ENCODE measurements around the gene PCDHB13. TPM values are rescaled to one million over a fixed set of nuclear protein-coding genes. Genes with fewer than 3 reads are reported as not detected.
"Not testable (repeated sequence)": the region's sequence is repeated elsewhere in the genome, so short reads cannot be mapped to it uniquely, and the experiment has no call there.

Gene PCDHB13
- polyA plus RNA-seq (2013, experiment 1 of 2; ENCODE audit: insufficient read length), result 0.57 TPM
- polyA plus RNA-seq (2013, experiment 2 of 2; ENCODE audit: insufficient read length), result 0.63 TPM

DNA sequence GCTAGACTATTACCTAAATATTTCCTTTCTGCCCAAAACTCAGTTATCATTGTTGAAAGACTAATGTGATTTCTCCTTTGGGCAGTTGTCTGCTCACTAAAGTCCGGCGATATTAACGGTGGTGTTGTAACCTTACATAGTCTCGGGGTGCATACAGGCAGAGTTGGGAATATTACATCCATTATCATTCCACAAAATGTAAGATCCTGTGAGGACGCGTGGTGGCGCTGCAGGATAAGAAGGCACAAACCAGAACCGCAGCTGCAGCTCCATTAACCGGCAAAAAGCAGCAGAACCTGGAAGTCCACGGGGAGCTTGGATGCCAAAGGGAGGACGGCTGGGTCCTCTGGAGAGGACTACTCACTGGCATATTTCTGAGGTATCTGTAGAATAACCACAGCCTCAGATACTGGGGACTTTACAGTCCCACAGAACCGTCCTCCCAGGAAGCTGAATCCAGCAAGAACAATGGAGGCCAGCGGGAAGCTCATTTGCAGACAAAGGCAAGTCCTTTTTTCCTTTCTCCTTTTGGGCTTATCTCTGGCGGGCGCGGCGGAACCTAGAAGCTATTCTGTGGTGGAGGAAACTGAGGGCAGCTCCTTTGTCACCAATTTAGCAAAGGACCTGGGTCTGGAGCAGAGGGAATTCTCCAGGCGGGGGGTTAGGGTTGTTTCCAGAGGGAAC, at the start of gene PCDHB13:
TSS of gene PCDHB13 (plus strand) at position 264 of the 684 bp plus-strand sequence. CDS start at position 469, 205 bp downstream.
- DNase-seq, result peak; percentile 9

DNA sequence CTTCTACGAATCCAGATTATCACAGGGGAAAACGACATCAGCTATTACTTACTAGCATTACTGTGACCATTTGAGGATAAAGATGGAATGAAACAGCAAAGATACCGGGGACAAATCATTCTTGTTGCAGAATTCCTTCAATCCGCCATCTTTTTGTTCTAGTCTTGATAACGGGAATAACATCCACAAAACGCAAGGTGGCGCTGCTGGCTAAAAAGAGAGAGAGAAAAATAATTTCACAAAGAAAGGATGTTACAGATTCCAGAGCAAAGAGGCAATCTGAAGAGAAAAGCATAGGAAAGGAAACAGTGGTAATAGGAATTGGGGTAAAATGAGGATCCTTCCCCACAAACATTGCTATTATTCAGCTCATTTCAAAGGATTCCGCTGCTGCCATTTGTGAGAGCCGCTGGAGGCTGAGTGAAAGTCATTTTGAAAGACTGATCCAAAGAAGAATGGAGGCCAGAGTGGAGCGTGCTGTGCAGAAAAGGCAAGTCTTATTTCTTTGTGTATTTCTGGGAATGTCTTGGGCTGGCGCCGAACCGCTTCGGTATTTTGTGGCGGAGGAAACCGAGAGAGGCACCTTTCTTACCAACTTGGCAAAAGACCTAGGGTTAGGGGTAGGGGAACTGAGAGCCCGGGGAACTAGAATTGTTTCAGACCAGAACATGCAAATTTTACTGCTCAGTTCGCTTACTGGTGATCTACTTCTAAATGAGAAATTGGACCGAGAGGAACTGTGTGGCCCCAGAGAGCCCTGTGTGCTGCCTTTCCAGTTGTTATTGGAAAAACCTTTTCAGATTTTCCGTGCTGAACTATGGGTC, 41.1 kb upstream of the PCDHB13 start, which contains the start of gene PCDHB7:
TSS of gene PCDHB7 (plus strand) at position 264 of the 824 bp plus-strand sequence. CDS start at position 456, 192 bp downstream.
- DNase-seq, result peak; percentile 31

DNA sequence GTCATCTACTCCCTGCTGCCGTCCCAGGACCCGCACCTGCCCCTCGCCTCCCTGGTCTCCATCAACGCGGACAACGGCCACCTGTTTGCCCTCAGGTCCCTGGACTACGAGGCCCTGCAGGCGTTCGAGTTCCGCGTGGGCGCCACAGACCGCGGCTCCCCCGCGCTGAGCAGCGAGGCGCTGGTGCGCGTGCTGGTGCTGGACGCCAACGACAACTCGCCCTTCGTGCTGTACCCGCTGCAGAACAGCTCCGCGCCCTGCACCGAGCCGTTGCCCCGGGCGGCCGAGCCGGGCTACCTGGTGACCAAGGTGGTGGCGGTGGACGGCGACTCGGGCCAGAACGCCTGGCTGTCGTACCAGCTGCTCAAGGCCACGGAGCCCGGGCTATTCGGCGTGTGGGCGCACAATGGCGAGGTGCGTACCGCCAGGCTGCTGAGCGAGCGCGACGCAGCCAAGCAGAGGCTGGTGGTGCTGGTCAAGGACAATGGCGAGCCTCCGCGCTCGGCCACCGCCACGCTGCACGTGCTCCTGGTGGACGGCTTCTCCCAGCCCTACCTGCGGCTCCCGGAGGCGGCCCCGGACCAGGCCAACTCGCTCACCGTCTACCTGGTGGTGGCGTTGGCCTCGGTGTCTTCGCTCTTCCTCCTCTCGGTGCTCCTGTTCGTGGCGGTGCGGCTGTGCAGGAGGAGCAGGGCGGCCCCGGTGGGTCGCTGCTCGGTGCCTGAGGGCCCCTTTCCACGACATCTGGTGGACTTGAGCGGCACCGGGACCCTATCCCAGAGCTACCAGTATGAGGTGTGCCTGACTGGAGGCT, 39.2 kb upstream of the PCDHB13 start:
- not testable (repeated sequence) for DNase-seq

DNA sequence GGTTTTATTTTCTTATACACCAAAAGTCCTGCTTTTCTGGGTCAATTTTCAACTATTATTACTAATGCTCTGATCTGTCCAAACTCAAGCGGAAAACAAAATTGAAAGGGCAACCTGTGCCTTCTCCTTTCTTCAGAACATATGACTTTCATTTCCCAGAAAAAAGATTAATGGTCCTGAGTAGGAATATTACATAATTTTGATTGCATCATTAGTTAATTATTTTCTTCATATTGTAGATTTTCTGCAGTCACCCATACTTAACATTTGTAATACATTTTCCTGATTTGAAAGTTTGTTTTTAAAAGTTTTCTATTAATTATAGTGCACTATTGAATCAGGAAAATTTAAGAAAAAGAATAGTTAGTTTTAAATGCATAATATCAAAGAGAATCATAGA, 37.8 kb upstream of the PCDHB13 start:
- DNase-seq, result no peak

DNA sequence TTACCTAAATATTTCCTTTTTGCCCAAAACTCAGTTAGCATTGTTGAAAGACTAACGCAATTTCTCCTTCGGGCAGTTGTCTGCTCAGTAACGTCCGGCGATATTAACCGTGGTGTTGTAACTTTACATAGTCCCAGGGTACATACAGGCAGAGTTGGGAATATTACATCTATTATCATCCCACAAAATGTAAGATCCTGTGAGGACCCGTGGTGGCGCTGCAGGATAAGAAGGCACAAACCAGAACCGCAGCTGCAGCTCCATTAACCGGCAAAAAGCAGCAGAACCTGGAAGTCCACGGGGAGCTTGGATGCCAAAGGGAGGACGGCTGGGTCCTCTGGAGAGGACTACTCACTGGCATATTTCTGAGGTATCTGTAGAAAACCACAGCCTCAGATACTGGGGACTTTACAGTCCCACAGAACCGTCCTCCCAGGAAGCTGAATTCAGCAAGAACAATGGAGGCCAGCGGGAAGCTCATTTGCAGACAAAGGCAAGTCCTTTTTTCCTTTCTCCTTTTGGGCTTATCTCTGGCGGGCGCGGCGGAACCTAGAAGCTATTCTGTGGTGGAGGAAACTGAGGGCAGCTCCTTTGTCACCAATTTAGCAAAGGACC, 36.0 kb upstream of the PCDHB13 start, which contains the start of gene PCDHB8:
TSS of gene PCDHB8 (plus strand) at position 214 of the 615 bp plus-strand sequence. CDS start at position 459, 245 bp downstream.
- not testable (repeated sequence) for DNase-seq

DNA sequence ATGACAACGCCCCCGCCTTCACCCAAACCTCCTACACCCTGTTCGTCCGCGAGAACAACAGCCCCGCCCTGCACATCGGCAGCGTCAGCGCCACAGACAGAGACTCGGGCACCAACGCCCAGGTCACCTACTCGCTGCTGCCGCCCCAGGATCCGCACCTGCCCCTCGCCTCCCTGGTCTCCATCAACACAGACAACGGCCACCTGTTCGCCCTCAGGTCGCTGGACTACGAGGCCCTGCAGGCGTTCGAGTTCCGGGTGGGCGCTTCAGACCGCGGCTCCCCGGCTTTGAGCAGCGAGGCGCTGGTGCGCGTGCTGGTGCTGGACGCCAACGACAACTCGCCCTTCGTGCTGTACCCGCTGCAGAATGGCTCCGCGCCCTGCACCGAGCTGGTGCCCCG, 34.3 kb upstream of the PCDHB13 start:
- not testable (repeated sequence) for DNase-seq

DNA sequence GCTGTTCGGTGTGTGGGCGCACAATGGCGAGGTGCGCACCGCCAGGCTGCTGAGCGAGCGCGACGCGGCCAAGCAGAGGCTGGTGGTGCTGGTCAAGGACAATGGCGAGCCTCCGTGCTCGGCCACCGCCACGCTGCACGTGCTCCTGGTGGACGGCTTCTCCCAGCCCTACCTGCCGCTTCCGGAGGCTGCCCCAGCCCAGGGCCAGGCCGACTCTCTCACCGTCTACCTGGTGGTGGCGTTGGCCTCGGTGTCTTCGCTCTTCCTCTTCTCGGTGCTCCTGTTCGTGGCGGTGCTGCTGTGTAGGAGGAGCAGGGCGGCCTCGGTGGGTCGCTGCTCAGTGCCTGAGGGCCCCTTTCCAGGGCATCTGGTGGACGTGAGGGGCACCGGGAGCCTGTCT, 33.8 kb upstream of the PCDHB13 start:
- DNase-seq, result not testable (repeated sequence)

DNA sequence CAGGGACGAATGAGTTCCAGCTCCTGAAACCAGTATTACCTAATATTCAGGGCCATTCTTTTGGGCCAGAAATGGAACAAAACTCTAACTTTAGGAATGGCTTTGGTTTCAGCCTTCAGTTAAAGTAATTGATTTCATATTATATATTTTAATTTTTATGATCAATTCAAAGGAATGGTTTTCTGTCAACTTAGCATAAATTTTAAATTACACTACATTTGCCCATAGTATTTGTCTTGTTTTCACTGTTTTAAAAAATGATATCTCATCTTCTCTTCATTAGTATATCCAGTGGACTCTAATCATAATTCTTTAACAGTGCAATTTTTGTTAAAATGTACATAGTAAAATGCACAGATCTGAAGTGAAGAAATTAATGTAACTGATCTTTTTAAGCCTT, 33.4 kb upstream of the PCDHB13 start:
- DNase-seq, result no peak

DNA sequence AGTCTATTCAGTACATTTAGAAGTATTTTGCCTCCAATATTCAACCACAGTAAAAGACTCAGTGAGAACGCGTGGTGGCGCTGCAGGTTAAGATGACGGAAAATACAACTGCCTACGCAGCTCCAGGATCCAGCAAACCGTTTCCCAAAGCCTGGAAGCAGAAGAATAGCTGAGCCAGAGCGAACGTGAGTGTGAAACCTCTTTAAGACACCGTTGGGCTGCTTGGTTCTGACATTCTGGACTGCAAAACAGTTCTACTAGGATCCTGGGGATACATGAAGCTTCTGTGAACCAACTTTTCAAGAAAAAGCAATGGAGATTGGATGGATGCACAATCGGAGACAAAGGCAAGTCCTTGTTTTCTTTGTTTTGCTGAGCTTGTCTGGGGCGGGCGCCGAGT, 31.5 kb upstream of the PCDHB13 start, which contains the start of gene PCDHB16:
TSS of gene PCDHB16 (plus strand) at position 140 of the 400 bp plus-strand sequence. CDS start at position 313, 173 bp downstream.
- peak; percentile 25 for DNase-seq

DNA sequence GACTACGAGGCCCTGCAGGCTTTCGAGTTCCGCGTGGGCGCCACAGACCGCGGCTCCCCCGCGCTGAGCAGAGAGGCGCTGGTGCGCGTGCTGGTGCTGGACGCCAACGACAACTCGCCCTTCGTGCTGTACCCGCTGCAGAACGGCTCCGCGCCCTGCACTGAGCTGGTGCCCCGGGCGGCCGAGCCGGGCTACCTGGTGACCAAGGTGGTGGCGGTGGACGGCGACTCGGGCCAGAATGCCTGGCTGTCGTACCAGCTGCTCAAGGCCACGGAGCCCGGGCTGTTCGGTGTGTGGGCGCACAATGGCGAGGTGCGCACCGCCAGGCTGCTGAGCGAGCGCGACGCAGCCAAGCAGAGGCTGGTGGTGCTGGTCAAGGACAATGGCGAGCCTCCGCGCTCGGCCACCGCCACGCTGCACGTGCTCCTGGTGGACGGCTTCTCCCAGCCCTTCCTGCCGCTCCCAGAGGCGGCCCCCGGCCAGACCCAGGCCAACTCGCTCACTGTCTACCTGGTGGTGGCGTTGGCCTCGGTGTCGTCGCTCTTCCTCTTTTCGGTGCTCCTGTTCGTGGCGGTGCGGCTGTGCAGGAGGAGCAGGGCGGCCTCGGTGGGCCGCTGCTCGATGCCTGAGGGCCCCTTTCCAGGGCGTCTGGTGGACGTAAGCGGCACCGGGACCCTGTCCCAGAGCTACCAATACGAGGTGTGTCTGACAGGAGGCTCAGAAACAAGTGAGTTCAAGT, 29.4 kb upstream of the PCDHB13 start:
- DNase-seq, result not testable (repeated sequence)

DNA sequence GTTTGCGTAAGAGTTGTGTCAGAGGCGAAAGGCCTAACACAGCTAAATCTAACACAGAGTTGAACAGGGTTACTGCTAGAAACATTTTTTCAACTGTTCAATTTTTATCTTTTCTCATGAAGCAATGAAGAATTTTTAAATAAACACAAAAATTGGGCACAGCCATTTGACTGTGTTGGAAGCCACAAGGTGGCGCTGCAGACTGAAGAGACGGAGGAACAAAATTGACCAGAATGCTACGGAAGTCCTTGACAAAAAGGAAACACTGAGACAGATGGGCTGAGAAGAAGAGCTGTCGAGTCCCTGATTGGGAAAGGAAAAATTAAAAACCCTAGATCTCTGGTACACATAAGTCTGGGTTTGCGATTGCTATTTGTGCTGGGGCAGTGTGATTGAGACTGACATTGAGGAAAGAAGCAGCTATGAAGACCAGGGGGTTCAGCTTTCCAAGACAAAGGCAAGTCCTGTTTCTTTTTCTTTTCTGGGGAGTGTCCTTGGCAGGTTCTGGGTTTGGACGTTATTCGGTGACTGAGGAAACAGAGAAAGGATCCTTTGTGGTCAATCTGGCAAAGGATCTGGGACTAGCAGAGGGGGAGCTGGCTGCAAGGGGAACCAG, 26.7 kb upstream of the PCDHB13 start, which contains the start of gene PCDHB9:
TSS of gene PCDHB9 (plus strand) at position 265 of the 616 bp plus-strand sequence. CDS start at position 423, 158 bp downstream.
- peak; percentile 7 for DNase-seq

DNA sequence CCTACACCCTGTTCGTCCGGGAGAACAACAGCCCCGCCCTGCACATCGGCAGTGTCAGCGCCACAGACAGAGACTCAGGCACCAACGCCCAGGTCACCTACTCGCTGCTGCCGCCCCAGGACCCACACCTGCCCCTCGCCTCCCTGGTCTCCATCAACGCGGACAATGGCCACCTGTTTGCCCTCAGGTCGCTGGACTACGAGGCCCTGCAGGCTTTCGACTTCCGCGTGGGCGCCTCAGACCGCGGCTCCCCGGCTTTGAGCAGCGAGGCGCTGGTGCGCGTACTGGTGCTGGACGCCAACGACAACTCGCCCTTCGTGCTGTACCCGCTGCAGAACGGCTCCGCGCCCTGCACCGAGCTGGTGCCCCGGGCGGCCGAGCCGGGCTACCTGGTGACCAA, 25.0 kb upstream of the PCDHB13 start:
- DNase-seq, result not testable (repeated sequence)

DNA sequence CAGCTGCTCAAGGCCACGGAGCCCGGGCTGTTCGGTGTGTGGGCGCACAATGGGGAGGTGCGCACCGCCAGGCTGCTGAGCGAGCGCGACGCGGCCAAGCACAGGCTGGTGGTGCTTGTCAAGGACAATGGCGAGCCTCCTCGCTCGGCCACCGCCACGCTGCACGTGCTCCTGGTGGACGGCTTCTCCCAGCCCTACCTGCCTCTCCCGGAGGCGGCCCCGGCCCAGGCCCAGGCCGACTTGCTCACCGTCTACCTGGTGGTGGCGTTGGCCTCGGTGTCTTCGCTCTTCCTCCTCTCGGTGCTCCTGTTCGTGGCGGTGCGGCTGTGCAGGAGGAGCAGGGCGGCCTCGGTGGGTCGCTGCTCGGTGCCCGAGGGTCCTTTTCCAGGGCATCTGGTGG, 24.6 kb upstream of the PCDHB13 start:
- DNase-seq, result not testable (repeated sequence)

DNA sequence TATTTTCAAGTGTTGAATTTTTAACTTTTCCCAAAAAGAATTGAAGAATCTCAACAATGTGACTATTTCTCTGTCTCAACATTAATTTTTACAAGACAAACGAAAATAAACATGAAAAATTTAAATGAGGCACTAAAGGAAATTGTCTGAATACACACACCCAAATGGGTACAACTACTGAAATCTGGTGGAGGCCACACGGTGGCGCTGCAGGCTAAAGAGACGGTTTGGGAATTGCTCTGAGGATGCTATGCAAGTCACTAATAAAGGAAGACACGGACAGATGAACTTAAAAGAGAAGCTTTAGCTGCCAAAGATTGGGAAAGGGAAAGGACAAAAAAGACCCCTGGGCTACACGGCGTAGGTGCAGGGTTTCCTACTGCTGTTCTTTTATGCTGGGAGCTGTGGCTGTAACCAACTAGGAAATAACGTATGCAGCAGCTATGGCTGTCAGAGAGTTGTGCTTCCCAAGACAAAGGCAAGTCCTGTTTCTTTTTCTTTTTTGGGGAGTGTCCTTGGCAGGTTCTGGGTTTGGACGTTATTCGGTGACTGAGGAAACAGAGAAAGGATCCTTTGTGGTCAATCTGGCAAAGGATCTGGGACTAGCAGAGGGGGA, 21.5 kb upstream of the PCDHB13 start, which contains the start of gene PCDHB10:
TSS of gene PCDHB10 (plus strand) at position 244 of the 616 bp plus-strand sequence. CDS start at position 444, 200 bp downstream.
- peak; percentile 7 for DNase-seq

DNA sequence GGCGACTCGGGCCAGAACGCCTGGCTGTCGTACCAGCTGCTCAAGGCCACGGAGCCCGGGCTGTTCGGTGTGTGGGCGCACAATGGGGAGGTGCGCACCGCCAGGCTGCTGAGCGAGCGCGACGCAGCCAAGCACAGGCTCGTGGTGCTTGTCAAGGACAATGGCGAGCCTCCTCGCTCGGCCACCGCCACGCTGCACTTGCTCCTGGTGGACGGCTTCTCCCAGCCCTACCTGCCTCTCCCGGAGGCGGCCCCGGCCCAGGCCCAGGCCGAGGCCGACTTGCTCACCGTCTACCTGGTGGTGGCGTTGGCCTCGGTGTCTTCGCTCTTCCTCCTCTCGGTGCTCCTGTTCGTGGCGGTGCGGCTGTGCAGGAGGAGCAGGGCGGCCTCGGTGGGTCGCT, 19.4 kb upstream of the PCDHB13 start:
- DNase-seq, result not testable (repeated sequence)

DNA sequence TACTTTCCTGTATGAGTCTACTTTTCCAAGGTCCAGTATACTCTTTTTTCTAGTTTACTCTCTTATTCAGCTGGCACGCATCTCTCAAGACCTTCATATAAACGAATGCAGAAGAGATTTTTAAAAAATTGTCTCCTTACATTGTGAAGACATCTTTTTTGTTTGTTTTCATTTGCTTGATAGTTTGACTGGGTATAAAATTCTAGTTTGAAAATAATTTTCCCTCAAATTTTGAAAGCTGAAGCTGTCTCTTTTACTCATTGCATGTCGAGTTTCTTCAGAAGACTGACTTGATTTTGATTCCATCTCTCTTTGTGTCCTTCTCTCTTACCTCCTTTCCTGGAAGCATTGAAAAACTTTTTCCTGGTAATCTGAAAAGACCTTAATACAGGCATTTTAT, 17.4 kb upstream of the PCDHB13 start:
- no peak for DNase-seq

DNA sequence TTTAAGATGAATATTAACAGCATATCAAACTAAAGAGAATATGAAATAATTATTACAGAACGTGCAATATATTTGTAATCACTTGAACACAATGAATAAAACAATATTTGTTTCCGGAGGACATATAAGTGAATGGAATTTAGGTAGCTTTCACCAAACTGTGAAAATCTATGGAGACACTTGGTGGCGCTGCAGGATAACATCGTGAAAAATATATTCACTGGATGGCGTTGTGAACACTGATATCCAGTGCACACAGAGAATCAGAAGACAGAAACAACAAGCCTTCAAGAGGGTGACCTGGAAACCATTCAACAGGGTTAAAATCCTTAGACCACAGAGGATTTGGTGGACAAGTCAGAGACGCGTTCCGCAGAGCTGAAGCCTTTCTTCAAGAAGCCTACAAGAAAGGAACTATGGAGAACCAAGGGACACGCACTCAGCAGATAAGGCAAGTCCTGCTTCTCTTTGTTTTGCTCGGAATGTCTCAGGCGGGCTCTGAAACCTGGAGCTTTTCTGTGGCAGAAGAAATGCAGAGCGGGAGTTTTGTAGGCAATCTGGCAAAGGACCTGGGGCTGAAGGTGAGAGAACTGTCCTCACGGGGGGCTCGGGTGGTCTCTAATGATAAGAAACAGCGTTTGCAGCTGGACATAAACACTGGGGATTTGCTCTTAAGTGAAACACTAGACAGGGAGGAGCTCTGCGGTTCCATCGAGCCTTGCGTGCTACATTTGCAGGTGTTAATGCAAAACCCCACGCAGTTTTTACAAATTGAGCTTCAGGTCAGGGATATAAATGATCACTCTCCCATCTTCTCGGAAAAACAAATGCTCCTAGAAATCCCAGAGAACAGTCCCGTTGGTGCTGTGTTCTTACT, 14.1 kb upstream of the PCDHB13 start, which contains the start of gene PCDHB11:
TSS of gene PCDHB11 (plus strand) at position 269 of the 877 bp plus-strand sequence. CDS start at position 417, 148 bp downstream.
- no peak for DNase-seq

DNA sequence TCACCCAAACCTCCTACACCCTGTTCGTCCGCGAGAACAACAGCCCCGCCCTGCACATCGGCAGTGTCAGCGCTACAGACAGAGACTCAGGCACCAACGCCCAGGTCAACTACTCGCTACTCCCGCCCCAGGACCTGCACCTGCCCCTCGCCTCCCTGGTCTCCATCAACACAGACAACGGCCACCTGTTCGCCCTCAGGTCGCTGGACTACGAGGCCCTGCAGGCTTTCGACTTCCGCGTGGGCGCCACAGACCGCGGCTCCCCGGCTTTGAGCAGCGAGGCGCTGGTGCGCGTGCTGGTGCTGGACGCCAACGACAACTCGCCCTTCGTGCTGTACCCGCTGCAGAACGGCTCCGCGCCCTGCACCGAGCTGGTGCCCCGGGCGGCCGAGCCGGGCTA, 12.6 kb upstream of the PCDHB13 start:
- DNase-seq, result not testable (repeated sequence)
